Stimulated activated CD4-positive, alpha-beta T cell treated with anti-CD3 and anti-CD28 coated beads, Interleukin-1b, Interleukin-23, amount 100 ng/mL, for 4 hours (primary cell): ENCODE measurements around the gene BFSP2.

Experiments used
- DNase-seq, 2 donors: peaks; one replicate each; pipeline ENCODE4 v3.0.0-alpha.2; 2020; ENCODE audit warnings: low read depth in 2 of 2

The BFSP2 gene, protein sequence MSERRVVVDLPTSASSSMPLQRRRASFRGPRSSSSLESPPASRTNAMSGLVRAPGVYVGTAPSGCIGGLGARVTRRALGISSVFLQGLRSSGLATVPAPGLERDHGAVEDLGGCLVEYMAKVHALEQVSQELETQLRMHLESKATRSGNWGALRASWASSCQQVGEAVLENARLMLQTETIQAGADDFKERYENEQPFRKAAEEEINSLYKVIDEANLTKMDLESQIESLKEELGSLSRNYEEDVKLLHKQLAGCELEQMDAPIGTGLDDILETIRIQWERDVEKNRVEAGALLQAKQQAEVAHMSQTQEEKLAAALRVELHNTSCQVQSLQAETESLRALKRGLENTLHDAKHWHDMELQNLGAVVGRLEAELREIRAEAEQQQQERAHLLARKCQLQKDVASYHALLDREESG

DNA sequence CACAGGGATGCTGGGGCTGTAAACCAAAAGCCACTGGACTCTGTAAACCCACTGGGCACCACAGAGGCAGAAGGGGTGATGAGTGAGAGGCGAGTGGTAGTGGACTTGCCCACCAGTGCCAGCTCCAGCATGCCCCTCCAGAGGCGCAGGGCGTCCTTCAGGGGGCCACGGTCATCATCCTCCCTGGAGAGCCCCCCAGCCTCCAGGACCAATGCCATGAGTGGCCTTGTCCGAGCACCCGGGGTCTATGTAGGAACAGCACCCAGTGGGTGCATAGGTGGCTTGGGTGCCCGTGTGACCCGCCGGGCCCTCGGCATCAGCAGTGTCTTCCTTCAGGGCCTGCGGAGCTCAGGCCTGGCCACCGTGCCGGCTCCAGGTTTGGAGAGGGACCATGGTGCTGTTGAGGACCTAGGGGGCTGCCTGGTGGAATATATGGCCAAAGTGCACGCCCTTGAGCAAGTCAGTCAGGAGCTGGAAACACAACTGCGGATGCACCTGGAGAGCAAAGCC is at the start of gene BFSP2:
Gene BFSP2 (plus strand): TSS at position 51 of the 510 bp plus-strand sequence. CDS start 28 bp downstream, at position 79.
- no peak for DNase-seq

DNA sequence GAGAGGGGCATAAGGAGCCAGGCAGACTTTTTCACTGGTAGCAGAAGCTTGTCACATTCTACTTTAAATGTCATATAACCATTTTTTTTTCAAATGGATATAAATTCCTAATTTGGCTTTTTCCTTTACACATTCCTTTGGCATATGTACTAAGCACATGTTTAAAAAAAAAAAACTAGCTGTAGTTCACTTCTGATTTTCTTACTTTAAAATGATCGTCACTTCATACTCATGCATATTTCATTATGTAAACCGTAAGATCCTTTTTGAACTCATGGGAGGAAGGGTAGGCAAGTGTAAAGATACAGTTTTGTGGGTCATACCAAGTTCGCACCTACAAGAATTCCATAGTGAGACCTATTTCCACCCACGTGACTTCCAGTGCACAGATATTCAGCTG is 45.1 kb upstream of the BFSP2 start:
- no peak for DNase-seq

GRCh38 chr3:133360476-133360875 is 39.4 kb upstream of the BFSP2 start:
- DNase-seq, result no peak

DNA sequence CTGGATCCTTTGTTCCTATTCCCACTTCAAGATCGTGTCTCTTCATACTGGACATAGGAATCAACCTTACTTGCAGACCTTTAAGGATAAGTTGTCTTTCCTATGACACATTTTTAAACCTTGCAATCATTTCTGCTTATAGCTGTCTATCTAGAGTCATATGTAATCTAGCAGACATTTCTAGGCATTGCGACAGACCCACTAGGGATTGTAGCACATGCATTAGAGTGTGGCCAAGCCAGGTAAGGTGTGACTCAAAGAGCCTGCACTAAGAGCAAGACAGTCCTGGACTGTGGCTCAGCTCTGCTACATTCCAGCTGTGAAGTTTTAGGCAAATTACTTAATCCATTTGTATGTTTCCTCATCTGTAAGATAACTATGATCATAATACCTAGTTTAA is 38.8 kb upstream of the BFSP2 start:
- no peak for DNase-seq

- no peak for DNase-seq
These were observed 38.4 kb upstream of the BFSP2 start for GRCh38 chr3:133361435-133361834.

- DNase-seq, result no peak
These were observed 37.3 kb upstream of the BFSP2 start for GRCh38 chr3:133362539-133362938.

DNA sequence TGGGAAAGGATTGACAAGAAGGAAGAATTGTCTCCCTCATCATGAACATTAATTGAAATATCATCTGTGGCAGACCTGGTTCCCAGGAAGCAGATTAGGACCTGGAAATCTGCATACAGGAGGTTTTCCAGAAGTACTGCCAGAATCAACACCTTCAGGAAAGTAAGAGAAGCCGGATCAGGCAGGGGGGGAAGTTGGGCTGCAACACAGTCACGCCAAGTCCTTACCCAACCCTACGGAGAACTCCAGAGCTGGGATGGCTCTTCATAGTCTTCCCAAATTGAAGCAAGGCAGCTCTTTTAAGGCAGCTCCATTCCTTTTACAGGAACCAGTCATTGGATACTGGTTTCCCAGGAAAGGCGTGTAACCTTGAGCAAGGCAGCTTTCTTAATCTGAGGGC is 35.2 kb upstream of the BFSP2 start:
- DNase-seq, result no peak

GRCh38 chr3:133366921-133367320 is 32.9 kb upstream of the BFSP2 start:
- no peak for DNase-seq

DNA sequence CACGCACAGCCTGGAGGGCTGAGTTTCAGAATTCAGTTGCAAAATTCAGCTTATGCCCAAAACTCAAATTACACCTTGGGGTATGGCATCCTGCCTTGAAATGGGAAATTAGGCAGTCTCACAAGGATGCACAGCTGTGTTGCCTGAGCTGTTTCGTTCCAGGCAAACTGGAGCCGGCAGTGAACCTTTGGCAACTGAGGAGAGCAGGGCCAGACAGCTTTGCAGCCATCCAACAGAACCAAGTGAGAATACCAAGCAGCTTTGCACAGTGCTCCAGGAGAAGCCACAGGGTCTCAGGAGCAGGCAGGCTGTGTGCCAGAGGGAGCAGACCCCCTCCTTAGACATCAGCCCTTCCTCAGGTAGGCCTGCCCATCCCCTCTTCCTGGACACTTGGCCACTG is 32.5 kb upstream of the BFSP2 start:
- DNase-seq, result no peak

- DNase-seq, result no peak
These were observed 31.9 kb upstream of the BFSP2 start for GRCh38 chr3:133367956-133368355.

GRCh38 chr3:133368371-133369067 is 31.3 kb upstream of the BFSP2 start:
- no peak for DNase-seq

GRCh38 chr3:133369068-133369440 is 30.8 kb upstream of the BFSP2 start:
- no peak for DNase-seq

DNA sequence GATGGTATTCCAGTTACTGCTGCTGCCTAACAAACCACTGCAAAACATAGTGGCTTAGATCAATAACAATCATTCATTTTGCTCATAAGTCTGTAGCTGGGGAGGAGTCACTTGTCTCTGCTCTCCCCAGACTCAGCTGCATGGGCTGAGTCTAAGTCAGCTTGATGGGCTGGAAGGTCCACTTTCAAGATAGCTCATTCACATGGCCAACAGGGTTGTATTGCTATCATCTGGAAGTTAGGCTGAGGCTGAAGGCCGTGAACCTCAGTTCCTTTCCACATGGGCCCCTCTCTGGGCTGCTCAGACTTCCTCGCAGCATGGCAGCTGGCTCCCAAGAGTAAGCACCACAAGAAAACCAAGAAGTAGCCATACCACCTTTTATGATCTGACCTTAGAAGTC is 28.7 kb upstream of the BFSP2 start:
- no peak for DNase-seq

DNA sequence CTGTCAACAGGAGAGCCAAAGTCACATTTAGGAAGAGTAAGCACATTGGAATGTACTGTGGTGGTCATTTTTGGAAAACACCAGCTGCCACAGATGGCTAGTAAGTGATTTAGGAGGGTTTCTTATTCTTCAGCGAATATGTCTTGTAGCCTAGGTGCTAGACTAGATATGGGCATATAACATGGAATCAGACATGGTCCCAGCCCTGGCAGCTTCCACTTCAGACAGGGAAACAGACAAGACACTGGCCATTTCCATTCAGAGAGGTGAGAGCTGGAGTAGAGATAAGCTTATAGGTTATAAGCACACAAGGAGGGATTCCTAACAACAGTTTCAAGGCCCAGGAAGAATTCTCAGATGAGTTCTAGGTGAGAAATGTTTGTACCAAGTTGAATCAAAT is 28.2 kb upstream of the BFSP2 start:
- no peak for DNase-seq

GRCh38 chr3:133374708-133375402 is 25.0 kb upstream of the BFSP2 start:
- no peak for DNase-seq

DNA sequence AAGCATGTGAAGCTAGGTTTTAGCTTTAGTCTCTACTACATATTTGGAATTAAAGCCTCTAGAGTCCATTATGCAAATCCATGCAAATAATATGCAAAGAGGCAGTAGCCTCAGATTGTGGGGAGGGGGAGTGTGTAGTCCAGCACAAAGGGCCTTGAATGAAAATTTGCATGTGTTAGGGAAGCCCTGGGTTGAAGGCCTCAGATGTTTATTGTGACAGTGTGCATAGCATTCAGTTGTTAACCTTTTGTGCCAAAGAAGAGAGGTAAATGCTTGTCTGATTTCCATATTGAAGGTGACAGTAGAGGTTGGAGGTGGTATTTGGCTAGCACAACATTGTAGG is 24.5 kb upstream of the BFSP2 start:
- DNase-seq, result no peak

GRCh38 chr3:133376810-133377209 is 23.0 kb upstream of the BFSP2 start:
- DNase-seq, result no peak

DNA sequence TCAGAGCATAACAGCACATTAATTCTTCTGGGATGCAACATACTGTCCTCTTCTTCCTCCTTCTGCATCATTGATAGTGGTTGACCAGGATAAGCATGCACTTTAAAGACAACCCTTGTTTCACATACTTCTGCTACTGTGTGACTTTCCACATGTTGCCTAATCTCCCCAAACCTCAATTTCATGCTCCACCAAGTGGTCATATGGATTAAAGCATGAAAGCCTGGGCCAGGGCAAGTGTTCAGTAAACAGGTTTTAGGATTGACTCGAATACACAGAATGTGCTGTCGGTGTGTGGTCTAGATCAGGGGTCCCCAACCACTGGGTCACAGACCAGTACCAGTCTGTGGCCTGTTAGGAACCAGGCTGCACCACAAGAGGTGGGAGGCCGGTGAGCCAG is 22.5 kb upstream of the BFSP2 start:
- DNase-seq, result no peak

DNA sequence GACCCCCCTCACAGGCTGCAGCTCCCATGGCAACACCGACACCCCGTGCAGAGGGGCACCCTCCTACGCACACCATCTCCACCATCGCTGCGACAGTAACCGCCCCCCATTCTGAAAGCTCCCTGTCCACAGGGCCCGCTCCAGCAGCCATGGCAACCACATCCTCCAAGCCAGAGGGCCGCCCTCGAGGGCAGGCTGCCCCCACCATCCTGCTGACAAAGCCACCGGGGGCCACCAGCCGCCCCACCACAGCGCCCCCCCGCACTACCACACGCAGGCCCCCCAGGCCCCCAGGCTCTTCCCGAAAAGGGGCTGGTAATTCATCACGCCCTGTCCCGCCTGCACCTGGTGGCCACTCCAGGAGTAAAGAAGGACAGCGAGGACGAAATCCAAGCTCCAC is 19.9 kb upstream of the BFSP2 start:
- DNase-seq, result no peak

- DNase-seq, result no peak
These were observed 19.2 kb upstream of the BFSP2 start for GRCh38 chr3:133380481-133381225.

GRCh38 chr3:133381346-133382109 is 18.3 kb upstream of the BFSP2 start:
- no peak for DNase-seq
